HG02623 (cell line): ENCODE measurements around the gene SRMS.

Experiments
- ATAC-seq: cut with Tn5 transposase; IDR thresholded peaks from one replicate; pipeline ENCODE4 v1.9.1; 2021; ENCODE audit warnings: moderate library complexity; ENCODE audit not compliant: unreplicated experiment

SRMS gene

GRCh38 chr20:63492518-63492917, 55.0 kb downstream of the SRMS start:
- no peak for ATAC-seq

- no peak for ATAC-seq
These were observed 55.8 kb downstream of the SRMS start for GRCh38 chr20:63491635-63492230.

GRCh38 chr20:63491078-63491477, 56.5 kb downstream of the SRMS start:
- ATAC-seq: no peak
